Measurements from ENCODE around the gene DAND5. TPM values are rescaled to one million over a fixed set of nuclear protein-coding genes. Genes with fewer than 3 reads are reported as not detected.

The DAND5 gene
- total and polyA plus RNA-seq, 2 of the 13 experiments (the other 11 are each of a cell fraction or from before 2014, with no cell fraction given): 0.04 TPM; not detected in 1

GRCh38 chr19:12933287-12934072 lies 35.9 kb upstream of the DAND5 start, which contains the start of gene FARSA (continued):
- TF ChIP-seq, protein P1, sequence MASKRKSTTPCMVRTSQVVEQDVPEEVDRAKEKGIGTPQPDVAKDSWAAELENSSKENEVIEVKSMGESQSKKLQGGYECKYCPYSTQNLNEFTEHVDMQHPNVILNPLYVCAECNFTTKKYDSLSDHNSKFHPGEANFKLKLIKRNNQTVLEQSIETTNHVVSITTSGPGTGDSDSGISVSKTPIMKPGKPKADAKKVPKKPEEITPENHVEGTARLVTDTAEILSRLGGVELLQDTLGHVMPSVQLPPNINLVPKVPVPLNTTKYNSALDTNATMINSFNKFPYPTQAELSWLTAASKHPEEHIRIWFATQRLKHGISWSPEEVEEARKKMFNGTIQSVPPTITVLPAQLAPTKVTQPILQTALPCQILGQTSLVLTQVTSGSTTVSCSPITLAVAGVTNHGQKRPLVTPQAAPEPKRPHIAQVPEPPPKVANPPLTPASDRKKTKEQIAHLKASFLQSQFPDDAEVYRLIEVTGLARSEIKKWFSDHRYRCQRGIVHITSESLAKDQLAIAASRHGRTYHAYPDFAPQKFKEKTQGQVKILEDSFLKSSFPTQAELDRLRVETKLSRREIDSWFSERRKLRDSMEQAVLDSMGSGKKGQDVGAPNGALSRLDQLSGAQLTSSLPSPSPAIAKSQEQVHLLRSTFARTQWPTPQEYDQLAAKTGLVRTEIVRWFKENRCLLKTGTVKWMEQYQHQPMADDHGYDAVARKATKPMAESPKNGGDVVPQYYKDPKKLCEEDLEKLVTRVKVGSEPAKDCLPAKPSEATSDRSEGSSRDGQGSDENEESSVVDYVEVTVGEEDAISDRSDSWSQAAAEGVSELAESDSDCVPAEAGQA (IDR thresholded peaks at IDR 0.05; ENCODE audit: low read depth): peak; percentile 97
- TF ChIP-seq, protein P1 (CRISPR knock-in tag; IDR thresholded peaks at IDR 0.05; ENCODE audit: borderline replicate concordance): no peak
- peak; percentile 99 for TF ChIP-seq GABPB1 (CRISPR knock-in tag; IDR thresholded peaks at IDR 0.05)
- TF ChIP-seq, protein P2, sequence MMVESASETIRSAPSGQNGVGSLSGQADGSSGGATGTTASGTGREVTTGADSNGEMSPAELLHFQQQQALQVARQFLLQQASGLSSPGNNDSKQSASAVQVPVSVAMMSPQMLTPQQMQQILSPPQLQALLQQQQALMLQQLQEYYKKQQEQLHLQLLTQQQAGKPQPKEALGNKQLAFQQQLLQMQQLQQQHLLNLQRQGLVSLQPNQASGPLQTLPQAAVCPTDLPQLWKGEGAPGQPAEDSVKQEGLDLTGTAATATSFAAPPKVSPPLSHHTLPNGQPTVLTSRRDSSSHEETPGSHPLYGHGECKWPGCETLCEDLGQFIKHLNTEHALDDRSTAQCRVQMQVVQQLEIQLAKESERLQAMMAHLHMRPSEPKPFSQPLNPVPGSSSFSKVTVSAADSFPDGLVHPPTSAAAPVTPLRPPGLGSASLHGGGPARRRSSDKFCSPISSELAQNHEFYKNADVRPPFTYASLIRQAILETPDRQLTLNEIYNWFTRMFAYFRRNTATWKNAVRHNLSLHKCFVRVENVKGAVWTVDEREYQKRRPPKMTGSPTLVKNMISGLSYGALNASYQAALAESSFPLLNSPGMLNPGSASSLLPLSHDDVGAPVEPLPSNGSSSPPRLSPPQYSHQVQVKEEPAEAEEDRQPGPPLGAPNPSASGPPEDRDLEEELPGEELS (CRISPR knock-in tag; IDR thresholded peaks at IDR 0.05): no peak
- peak in 1 of 2 experiments; percentile 43; a peak in 1 of 4 replicates for TF ChIP-seq REST (IDR thresholded peaks at IDR 0.05; ENCODE audit: borderline replicate concordance in 1 of 2, low read depth in 1 of 2, low read length in 2 of 2)
- 0 out of 2 replicates have a peak, but pooled peaks have one; percentile 77 for TF ChIP-seq ZNF253 (CRISPR knock-in tag; IDR thresholded peaks at IDR 0.05; ENCODE audit: borderline replicate concordance)
- no peak for TF ChIP-seq ATRX (CRISPR knock-in tag; IDR thresholded peaks at IDR 0.05; ENCODE audit: borderline replicate concordance)
- TF ChIP-seq MAFF (IDR thresholded peaks at IDR 0.05; ENCODE audit: low read depth, low read length): no peak
- TF ChIP-seq HNRNPK (IDR thresholded peaks at IDR 0.05; ENCODE audit: low read depth, low read length, poor library complexity, severe bottlenecking): no peak
- no peak for TF ChIP-seq HNRNPUL1 (IDR thresholded peaks at IDR 0.05; ENCODE audit: low read depth, low read length)
- TF ChIP-seq ZNF121 (CRISPR knock-in tag; IDR thresholded peaks at IDR 0.05): no peak
- TF ChIP-seq ZFY (CRISPR knock-in tag; IDR thresholded peaks at IDR 0.05): peak; percentile 89
- TF ChIP-seq ZNF18 (CRISPR knock-in tag; IDR thresholded peaks at IDR 0.05; ENCODE audit: insufficient replicate concordance): peak; percentile 93
- TF ChIP-seq ZNF329 (CRISPR knock-in tag; IDR thresholded peaks at IDR 0.05; ENCODE audit: low read depth): peak; percentile 80; the same call in 1 of the 2 replicates

All from HepG2 (cell line).